Liver (tissue), 9 donors: ENCODE measurements around the gene HDLBP. TPM values are rescaled to one million over a fixed set of nuclear protein-coding genes. Genes with fewer than 3 reads are reported as not detected.

Source experiments
- DNase-seq: peaks from one replicate; pipeline ENCODE4 v3.0.0-alpha.2; 2017; ENCODE audit warnings: low spot score
- H3K27ac ChIP-seq, 2 donors: one replicate each; pipeline ENCODE4 v1.7.0; 2013; ENCODE audit warnings: inconsistent platforms in 2 of 2, low read length in 2 of 2, control low read depth in 1 of 2, low read depth in 1 of 2, mild to moderate bottlenecking in 1 of 2
- H3K27me3 ChIP-seq, 4 donors: one replicate each; pipeline versions ENCODE4 v1.6.1 to v1.7.0; 2013; ENCODE audit warnings: low read length in 3 of 4, inconsistent platforms in 1 of 4, mild to moderate bottlenecking in 1 of 4, moderate library complexity in 1 of 4; ENCODE audit not compliant: control insufficient read depth in 4 of 4, insufficient read depth in 4 of 4
- H3K36me3 ChIP-seq, 4 donors: one replicate each; pipeline versions ENCODE4 v1.6.1 to v1.7.0; 2013; ENCODE audit warnings: low read length in 3 of 4, mild to moderate bottlenecking in 3 of 4, low read depth in 1 of 4, moderate library complexity in 1 of 4; ENCODE audit not compliant: control insufficient read depth in 4 of 4, insufficient read depth in 3 of 4
- H3K4me1 ChIP-seq, 4 donors: one replicate each; pipeline versions ENCODE4 v1.6.1 to v1.7.0; 2013; ENCODE audit warnings: low read length in 3 of 4, mild to moderate bottlenecking in 3 of 4, moderate library complexity in 1 of 4; ENCODE audit not compliant: control insufficient read depth in 4 of 4, insufficient read depth in 4 of 4
- H3K4me3 ChIP-seq, 3 donors: one replicate each; pipeline versions ENCODE4 v1.6.1 to v1.7.0; 2013; ENCODE audit warnings: low read length in 3 of 3, control low read depth in 1 of 3, low read depth in 1 of 3, mild to moderate bottlenecking in 1 of 3
- H3K9ac ChIP-seq, 2 donors: one replicate each; pipeline ENCODE4 v1.7.0; 2013; ENCODE audit warnings: low read length in 2 of 2, mild to moderate bottlenecking in 2 of 2, moderate library complexity in 2 of 2, control low read depth in 1 of 2, low read depth in 1 of 2
- H3K9me3 ChIP-seq, 4 donors: one replicate each; pipeline versions ENCODE4 v1.6.1 to v1.7.0; 2013; ENCODE audit warnings: low read length in 3 of 4; ENCODE audit not compliant: control insufficient read depth in 4 of 4
- EGR1 ChIP-seq, 2 donors: IDR thresholded peaks; 2 replicates each; pipeline ENCODE4 v1.6.1; 2016 to 2018; ENCODE audit warnings: antibody characterized with exemption in 2 of 2, low read depth in 2 of 2
- FOXA1 ChIP-seq: IDR thresholded peaks from 2 replicates; pipeline ENCODE4 v1.6.1; 2016; ENCODE audit warnings: antibody characterized with exemption
- FOXA2 ChIP-seq: IDR thresholded peaks from 2 replicates; pipeline ENCODE4 v1.6.1; 2016; ENCODE audit warnings: antibody characterized with exemption
- GABPA ChIP-seq, 2 donors: IDR thresholded peaks in 1 of 2; conservative IDR thresholded peaks in 1 of 2; 2 replicates each; pipeline ENCODE4 v1.6.1; 2016; ENCODE audit warnings: antibody characterized with exemption in 2 of 2, mild to moderate bottlenecking in 1 of 2, moderate library complexity in 1 of 2
- HNF4A ChIP-seq, 2 donors: conservative IDR thresholded peaks; 2 replicates each; pipeline ENCODE4 v1.6.1; 2016; ENCODE audit warnings: antibody characterized with exemption in 2 of 2, mild to moderate bottlenecking in 2 of 2
- JUND ChIP-seq, 2 donors: IDR thresholded peaks; 2 replicates each; pipeline ENCODE4 v1.6.1; 2016; ENCODE audit warnings: antibody characterized with exemption in 2 of 2
- NR2F2 ChIP-seq: IDR thresholded peaks from 2 replicates; pipeline ENCODE4 v1.6.1; 2016; ENCODE audit warnings: antibody characterized with exemption
- RAD21 ChIP-seq, 2 donors: IDR thresholded peaks; 2 replicates each; pipeline ENCODE4 v1.6.1; 2016; ENCODE audit warnings: antibody characterized with exemption in 2 of 2, mild to moderate bottlenecking in 2 of 2
- RXRA ChIP-seq, 2 donors: IDR thresholded peaks; 2 replicates each; pipeline ENCODE4 v1.6.1; 2017 to 2018; ENCODE audit warnings: antibody characterized with exemption in 2 of 2, mild to moderate bottlenecking in 1 of 2
- SP1 ChIP-seq: IDR thresholded peaks from 2 replicates; pipeline ENCODE4 v1.6.1; 2018; ENCODE audit warnings: antibody characterized with exemption, mild to moderate bottlenecking
- YY1 ChIP-seq: IDR thresholded peaks from 2 replicates; pipeline ENCODE4 v1.6.1; 2016; ENCODE audit warnings: antibody characterized with exemption, mild to moderate bottlenecking
- WGBS: extraction: QIAGEN DNeasy Blood & Tissue Kit; methylation state at CpG from one replicate; pipeline ENCODE4 v1.1.7; 2013; 5-methylcytosine and 5-hydroxymethylcytosine counted together
- polyA plus RNA-seq, 2 donors: library from polyadenylated mRNA; stranded (reverse) in 1 of 2; unstranded in 1 of 2; fragments of 200-250 nt in 1 of 2; fragments of >200 nt in 1 of 2; fragmentation: Nextera tagmentation in 1 of 2; extraction: Ambion mirVana in 1 of 2; gene quantifications; one replicate each; pipeline versions ENCODE4 v1.2.1 to v1.2.3, GENCODE V29; 2013 to 2015
- total RNA-seq, 2 donors: library from RNA; depleted of rRNA; stranded (reverse); fragments of >200 nt; gene quantifications; one replicate each; pipeline ENCODE4 v1.2.3, GENCODE V29; 2014
- TF ChIP-seq, protein P1 (sequence below): IDR thresholded peaks from 2 replicates; pipeline ENCODE4 v1.6.1; 2016; ENCODE audit warnings: antibody characterized with exemption
- TF ChIP-seq, protein P2 (sequence below): fragments of 150-350 bp; IDR thresholded peaks from 2 replicates; pipeline ENCODE4 v1.5.1; 2017; ENCODE audit warnings: improper control_type of control experiment, low read depth, low read length; ENCODE audit not compliant: missing input control
- donor health status: healthy.
- donor health status: healthy.
- donor health status: healthy.
- donor health status: healthy.
- donor health status: healthy.

Gene HDLBP
- total and polyA plus RNA-seq, 4 donors, result 219 to 580 (median 258) TPM

DNA sequence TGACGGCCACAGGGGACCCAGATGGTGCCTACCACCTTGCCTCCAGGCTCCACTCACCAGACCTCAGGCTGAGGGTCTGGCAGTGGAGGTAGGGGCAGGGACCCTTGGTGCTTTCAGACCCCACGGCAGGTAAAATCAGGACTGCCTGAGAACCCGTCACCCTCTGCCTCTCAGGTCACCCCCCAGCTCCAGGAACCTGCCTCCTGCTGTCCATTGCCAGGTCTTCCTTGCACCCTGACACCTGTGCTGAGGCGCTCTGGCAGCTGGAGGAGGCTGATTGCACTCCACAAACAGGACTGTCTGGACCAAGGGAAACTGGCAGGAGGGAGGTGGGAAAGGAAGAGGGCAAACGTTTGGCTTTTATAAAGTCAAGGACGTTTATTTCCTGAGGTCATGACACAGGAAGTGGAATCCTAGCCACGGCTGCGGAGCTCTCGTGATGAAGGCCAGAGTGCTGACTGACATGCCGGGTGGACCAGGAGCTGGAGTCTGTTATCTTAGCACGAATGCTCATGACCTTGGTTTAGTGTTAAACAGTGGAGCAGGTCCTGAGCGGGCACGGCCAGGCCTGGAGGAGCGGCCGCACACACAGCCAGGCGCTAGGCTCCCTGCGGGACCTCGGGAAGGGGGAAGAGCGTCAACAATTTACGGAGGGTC, 86.5 kb downstream of the HDLBP start:
- Histone ChIP-seq H3K4me1 (peaks cover 0 to 10% (median 5%) of the 10 kb centered on the region in 4 donors), H3K9ac (no peak overlapping the region), H3K36me3 (peaks cover 36 to 77% (median 60%) of the 10 kb centered on the region in 4 donors), H3K27ac (no peak overlapping the region), H3K4me3 (no peak overlapping the region), H3K9me3 (no peaks in the 10 kb centered on the region), H3K27me3 (no peaks in the 10 kb centered on the region)
- no peak for DNase-seq
- TF ChIP-seq FOXA2 (no peak), GABPA (IDR thresholded peaks at IDR 0.05 in 1 of 2, conservative IDR thresholded peaks at IDR 0.05 in 1 of 2) (no peak), NR2F2 (peak; percentile 80), SP1 (no peak), FOXA1 (no peak), JUND (IDR thresholded peaks at IDR 0.05) (no peak)
- TF ChIP-seq, protein P1, sequence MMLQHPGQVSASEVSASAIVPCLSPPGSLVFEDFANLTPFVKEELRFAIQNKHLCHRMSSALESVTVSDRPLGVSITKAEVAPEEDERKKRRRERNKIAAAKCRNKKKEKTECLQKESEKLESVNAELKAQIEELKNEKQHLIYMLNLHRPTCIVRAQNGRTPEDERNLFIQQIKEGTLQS, result no peak
- 73% methylated on average over 20 of the region's 20 CpGs for WGBS

DNA sequence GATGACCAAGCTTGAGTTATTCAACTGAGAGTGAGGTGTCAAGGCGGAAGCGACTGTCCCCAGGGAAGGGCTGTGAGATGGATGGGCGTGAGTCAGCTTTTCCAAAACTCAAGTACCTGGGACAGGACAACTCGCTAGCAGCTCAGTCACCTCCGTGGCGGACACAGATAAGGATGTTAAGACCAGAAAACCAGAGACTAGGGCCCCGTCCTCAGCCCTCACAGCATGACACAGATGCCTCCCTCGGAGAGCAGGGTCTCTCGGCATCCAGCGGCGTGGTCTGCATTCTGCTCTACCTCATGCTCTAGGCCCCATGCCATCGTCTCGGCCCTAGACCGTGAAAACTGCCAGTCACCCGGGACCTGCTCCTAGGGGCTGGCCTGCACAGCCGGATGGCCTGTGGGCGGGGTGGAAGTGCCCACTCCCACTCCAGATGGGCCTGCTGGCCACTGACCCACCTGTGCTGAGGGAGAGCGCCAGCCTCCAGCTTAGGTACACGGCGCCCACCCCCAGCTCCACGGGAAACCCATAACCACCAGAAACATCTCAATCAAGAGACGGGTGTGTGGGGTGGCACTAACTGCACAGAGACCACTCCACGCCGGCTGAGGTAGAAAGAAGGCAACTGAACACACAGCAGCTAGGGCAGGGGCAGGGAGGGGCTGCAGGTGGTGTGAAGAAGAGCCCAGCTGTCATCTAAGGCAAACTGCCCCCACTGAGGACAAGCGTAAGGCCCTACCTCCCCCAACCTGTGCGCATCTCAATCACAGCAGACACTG, 87.2 kb downstream of the HDLBP start:
- 96% methylated on average over 26 of the region's 26 CpGs for WGBS

DNA sequence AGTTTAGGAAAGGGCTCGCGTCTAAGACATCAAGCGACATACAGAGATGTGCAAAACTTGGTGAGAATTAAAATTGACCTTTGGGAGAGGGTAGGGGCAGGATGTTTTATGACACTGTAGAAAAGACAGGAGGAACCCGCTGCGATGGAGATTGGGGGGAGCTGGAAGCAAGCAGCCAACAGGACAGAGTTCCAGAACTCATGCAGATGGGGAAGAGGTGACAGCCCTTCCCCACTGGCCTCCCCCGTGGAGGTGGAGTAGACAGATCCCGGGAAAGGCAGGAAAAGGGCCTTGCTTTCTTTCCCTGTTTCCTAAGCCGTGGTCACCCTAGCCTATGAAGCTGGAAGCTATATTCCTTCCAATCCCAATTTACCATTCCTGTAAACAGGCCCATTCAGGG, 87.9 kb downstream of the HDLBP start:
- H3K9ac ChIP-seq, result no peak overlapping the region
- peaks cover 28 to 63% (median 47%) of the 10 kb centered on the region in 4 donors for H3K36me3 ChIP-seq
- no peaks in the 10 kb centered on the region for H3K27me3 ChIP-seq
- H3K27ac ChIP-seq, result no peak overlapping the region
- H3K4me3 ChIP-seq, result no peak overlapping the region
- no peak for DNase-seq
- no peaks in the 10 kb centered on the region for H3K9me3 ChIP-seq
- TF ChIP-seq JUND (IDR thresholded peaks at IDR 0.05), result no peak
- no peak for TF ChIP-seq EGR1 (IDR thresholded peaks at IDR 0.05; ENCODE audit: low read depth in 2 of 2)
- no peak for TF ChIP-seq FOXA2
- no peak for TF ChIP-seq HNF4A (conservative IDR thresholded peaks at IDR 0.05)
- no peak for TF ChIP-seq YY1
- peaks cover 0 to 11% (median 5%) of the 10 kb centered on the region in 4 donors for H3K4me1 ChIP-seq
- WGBS, result 89% methylated on average over 8 of the region's 8 CpGs

More for the DNA sequence above, 87.2 kb downstream of the HDLBP start:
- H3K9ac ChIP-seq, result no peak overlapping the region
- H3K27me3 ChIP-seq, result no peaks in the 10 kb centered on the region
- peaks cover 0 to 11% (median 5%) of the 10 kb centered on the region in 4 donors for H3K4me1 ChIP-seq
- DNase-seq, result no peak
- H3K9me3 ChIP-seq, result no peaks in the 10 kb centered on the region
- no peak overlapping the region for H3K27ac ChIP-seq
- H3K4me3 ChIP-seq, result no peak overlapping the region
- TF ChIP-seq RAD21 (IDR thresholded peaks at IDR 0.05), result no peak
- TF ChIP-seq NR2F2, result no peak
- no peak for TF ChIP-seq RXRA (IDR thresholded peaks at IDR 0.05)
- TF ChIP-seq YY1, result no peak
- TF ChIP-seq, protein P2, sequence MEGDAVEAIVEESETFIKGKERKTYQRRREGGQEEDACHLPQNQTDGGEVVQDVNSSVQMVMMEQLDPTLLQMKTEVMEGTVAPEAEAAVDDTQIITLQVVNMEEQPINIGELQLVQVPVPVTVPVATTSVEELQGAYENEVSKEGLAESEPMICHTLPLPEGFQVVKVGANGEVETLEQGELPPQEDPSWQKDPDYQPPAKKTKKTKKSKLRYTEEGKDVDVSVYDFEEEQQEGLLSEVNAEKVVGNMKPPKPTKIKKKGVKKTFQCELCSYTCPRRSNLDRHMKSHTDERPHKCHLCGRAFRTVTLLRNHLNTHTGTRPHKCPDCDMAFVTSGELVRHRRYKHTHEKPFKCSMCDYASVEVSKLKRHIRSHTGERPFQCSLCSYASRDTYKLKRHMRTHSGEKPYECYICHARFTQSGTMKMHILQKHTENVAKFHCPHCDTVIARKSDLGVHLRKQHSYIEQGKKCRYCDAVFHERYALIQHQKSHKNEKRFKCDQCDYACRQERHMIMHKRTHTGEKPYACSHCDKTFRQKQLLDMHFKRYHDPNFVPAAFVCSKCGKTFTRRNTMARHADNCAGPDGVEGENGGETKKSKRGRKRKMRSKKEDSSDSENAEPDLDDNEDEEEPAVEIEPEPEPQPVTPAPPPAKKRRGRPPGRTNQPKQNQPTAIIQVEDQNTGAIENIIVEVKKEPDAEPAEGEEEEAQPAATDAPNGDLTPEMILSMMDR, result no peak
- no peak for TF ChIP-seq JUND (IDR thresholded peaks at IDR 0.05)
- peaks cover 32 to 70% (median 52%) of the 10 kb centered on the region in 4 donors for H3K36me3 ChIP-seq
